PFSK-1 (cell line): ENCODE data around the gene MAD1L1.

Experiments used
- POLR2AphosphoS5 ChIP-seq: IDR thresholded peaks from 2 replicates; pipeline ENCODE4 v1.6.1; 2012; ENCODE audit warnings: low read depth, mild to moderate bottlenecking, control low read depth, low read length, moderate library complexity
- REST ChIP-seq, 2 experiments: IDR thresholded peaks; 2 replicates each; pipeline versions ENCODE4 v1.6.1 to v1.8.0; 2011 to 2012; ENCODE audit warnings: low read depth in 2 of 2, low read length in 2 of 2, control low read depth in 1 of 2, inconsistent platforms in 1 of 2, mild to moderate bottlenecking in 1 of 2, moderate library complexity in 1 of 2; ENCODE audit not compliant: insufficient read depth in 1 of 2
- TAF1 ChIP-seq: IDR thresholded peaks from 2 replicates; pipeline ENCODE4 v1.6.1; 2012; ENCODE audit warnings: low read length, control low read depth, borderline replicate concordance; ENCODE audit not compliant: insufficient read depth

DNA sequence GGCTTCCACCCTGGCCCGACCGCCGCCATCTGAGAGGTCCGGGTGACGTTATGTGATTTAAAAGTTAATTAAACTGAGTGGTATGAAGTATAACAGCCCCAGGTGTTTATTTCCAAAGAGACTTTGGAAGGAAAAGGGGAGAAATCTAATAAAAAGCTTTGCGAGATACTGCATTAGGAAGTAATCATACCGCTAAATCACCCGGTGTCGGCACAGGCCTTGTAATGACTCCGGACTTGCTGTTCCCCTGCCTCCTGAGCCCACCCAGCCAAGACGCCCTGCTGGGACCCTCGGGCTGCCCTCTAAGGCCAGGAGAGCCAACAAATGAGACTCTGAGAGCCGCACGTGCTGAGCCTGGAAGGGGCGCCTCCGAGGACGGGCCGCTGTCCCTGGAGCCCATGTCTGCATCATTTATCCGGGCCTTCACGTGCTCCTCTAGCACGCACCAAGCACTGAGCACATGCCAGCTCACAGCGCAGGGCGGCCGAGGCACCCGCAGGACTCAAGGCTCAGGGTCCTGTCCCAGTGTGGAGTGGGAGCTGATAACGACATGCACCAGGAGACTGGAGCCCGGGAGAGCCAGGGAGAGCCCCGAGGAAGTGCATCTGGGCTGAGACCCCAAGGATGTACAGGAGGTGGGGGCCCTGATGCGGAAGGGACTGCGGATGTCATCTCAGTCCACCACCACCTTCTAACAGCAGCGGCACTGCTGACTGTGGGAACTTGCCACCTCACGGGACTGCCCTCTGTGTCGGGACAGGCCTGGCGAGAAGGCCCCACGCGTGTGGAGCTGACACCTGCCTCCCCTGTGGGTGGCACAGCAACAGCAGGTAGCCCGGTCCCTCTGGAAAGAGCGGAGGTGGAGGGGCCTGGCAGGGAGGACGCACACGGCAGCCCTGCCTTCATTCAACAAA, 380.0 kb downstream of the MAD1L1 start:
- TF ChIP-seq TAF1, result no peak
- no peak for TF ChIP-seq POLR2AphosphoS5
- no peak for TF ChIP-seq REST (IDR thresholded peaks at IDR 0.05; ENCODE audit: insufficient read depth in 1 of 2, low read depth in 2 of 2, low read length in 2 of 2)
